Measurements from ENCODE around the gene MPL.

- TF ChIP-seq CTCF (IDR thresholded peaks at IDR 0.05) = no peak
- TF ChIP-seq POLR2A (IDR thresholded peaks at IDR 0.05) = no peak
These were observed 25.4 kb upstream of the MPL start for GRCh38 chr1:43312212-43312623.
